ENCODE results near the gene PHF21A.

- no peak for TF ChIP-seq CTCF (IDR thresholded peaks at IDR 0.05)
- TF ChIP-seq EZH2 (IDR thresholded peaks at IDR 0.05): no peak
- TF ChIP-seq EZH2phosphoT487 (IDR thresholded peaks at IDR 0.05): no peak
Measured at GRCh38 chr11:46100670-46101069, 20.6 kb downstream of the PHF21A start.

All from neural progenitor cell (in vitro differentiated cells).